ENCODE results near the gene CACNA1G.
A peak's percentile ranks its signal among the peaks of the same experiment; 100 is the strongest.

Gene CACNA1G

DNA sequence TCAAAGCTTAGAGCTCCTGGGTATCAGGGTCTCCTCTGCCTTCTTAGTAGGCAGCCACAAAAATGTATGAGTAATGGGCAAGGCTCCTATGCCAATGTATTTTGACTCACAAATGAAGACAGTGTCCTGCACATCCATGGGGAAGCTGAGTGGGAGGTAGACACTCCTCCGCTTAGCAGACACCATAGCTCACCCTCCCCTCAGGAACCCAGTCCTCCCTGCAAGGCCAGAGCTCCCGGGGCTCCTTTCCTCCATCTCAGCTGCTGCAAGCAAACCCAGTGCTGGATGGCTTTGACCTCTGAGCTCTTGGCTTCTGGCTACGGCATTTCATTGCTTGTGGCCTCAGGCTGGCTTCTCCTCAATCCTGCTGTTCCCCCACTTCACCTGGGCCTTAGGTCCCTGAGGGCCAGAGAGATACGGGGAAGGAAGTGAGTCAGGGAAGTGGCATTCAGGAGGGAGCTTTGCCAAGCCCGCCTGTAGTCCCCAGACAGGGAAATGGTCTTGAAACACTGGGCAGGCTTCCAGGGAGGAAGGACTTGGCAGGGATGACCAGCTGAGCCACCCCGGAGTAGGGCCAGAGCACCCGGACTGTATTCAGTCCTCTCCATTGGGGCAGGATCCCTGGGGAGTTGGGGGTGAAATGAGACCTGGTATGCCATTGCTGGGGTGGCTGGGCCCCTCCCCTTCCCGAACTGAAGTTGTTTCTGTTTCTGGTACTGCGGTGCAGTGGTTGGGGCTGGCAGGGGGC is 78.6 kb downstream of the CACNA1G start:
- peak; percentile 98 for DNase-seq (ENCODE audit: low read depth)
- TF ChIP-seq, protein P1, sequence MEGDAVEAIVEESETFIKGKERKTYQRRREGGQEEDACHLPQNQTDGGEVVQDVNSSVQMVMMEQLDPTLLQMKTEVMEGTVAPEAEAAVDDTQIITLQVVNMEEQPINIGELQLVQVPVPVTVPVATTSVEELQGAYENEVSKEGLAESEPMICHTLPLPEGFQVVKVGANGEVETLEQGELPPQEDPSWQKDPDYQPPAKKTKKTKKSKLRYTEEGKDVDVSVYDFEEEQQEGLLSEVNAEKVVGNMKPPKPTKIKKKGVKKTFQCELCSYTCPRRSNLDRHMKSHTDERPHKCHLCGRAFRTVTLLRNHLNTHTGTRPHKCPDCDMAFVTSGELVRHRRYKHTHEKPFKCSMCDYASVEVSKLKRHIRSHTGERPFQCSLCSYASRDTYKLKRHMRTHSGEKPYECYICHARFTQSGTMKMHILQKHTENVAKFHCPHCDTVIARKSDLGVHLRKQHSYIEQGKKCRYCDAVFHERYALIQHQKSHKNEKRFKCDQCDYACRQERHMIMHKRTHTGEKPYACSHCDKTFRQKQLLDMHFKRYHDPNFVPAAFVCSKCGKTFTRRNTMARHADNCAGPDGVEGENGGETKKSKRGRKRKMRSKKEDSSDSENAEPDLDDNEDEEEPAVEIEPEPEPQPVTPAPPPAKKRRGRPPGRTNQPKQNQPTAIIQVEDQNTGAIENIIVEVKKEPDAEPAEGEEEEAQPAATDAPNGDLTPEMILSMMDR (conservative IDR thresholded peaks at IDR 0.05; ENCODE audit: low read length), result no peak
- H3K4me3 ChIP-seq (ENCODE audit: low read length), result peak overlapping the region; percentile 26; the same call in 1 of the 2 replicates

DNA sequence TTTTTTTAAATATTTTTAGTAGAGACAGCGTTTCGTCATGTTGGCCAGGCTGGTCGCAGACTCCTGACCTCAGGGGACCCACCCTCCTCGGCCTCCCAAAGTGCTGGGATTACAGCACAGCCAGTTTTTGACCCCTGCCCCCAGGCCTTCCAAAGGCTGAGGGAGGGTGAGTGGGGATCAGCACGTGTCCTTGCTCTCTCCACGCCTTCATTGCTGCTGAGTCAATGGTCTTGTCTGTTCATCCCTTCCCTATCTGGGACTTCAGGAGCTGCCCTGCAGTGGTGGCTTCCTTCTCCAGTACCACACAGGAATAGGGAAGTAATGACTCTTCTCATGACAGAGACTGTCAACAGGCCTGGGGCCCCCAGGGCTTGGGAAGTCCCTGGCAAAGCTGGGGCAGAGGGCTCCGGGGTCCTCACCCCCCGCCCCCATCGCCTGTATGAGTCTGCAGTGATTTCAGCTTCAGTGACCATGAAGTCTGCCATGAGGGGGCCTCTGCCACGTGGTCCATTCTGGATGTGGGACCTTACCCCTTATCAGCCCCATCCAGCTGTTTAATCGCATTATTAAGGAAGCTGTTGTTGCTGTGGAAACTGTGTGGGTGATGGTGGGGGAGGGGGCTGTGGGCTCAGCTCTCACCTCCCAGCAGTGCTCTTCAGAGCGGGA is 80.3 kb downstream of the CACNA1G start:
- no peak for DNase-seq (ENCODE audit: low read depth)
- TF ChIP-seq, protein P1 (conservative IDR thresholded peaks at IDR 0.05; ENCODE audit: low read length), result no peak
- no peak overlapping the region for H3K4me3 ChIP-seq (ENCODE audit: low read length)

DNA sequence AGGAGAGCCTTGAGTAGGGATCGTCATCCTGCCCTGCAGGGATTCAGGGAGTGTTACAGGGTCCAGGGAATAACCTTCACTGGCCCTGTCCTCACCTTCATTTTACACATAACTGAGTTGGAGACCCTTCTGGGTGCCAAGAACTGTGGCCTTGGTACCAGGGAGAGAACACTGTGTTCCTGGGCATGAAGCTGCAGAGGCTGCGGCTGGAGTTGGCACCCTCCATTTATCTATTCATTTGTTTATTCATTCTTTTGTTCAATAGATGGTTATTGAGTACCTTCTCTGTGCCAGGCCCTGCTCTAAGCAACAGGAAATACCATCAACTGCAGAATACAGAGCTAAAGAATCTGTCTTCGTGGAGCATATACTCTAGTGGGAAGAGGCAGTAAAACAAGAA is 80.8 kb downstream of the CACNA1G start:
- H3K4me3 ChIP-seq (ENCODE audit: low read length), result no peak overlapping the region
- DNase-seq (ENCODE audit: low read depth), result no peak
- TF ChIP-seq, protein P1 (conservative IDR thresholded peaks at IDR 0.05; ENCODE audit: low read length), result no peak

DNA sequence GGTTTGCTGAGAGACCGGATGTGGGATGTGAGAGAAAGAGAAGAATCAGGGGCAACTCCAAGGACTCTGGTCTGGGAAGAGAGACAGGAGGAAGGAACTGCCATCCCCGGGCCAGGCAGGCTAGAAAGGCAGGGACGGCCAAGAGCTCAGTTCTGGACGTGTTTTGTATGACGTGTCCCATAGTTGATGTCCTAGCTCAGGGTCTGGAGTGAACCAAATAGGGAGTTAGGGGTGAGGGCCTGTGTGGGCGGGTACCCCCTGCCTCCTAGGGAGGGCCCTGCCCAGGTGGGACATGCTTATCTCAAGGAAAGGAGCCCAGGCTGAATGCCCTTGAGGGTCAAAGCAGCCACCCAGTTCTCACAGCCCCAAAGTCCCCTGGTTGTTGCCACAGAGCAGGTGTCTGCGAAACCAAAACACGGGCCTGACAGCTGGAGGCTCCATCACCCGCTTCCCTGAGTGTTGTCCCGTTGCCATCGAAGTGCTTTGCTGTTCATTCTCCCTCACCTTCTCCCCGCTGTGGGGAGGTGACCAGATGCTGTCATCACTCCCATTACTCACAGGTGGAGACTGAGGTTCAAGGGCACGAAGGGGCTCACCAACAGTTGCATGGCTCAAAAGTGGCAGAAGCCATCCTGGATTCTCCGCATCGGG is 81.7 kb downstream of the CACNA1G start:
- DNase-seq (ENCODE audit: low read depth), result no peak
- H3K4me3 ChIP-seq (ENCODE audit: low read length), result no peak overlapping the region
- TF ChIP-seq, protein P1 (conservative IDR thresholded peaks at IDR 0.05; ENCODE audit: low read length), result no peak

DNA sequence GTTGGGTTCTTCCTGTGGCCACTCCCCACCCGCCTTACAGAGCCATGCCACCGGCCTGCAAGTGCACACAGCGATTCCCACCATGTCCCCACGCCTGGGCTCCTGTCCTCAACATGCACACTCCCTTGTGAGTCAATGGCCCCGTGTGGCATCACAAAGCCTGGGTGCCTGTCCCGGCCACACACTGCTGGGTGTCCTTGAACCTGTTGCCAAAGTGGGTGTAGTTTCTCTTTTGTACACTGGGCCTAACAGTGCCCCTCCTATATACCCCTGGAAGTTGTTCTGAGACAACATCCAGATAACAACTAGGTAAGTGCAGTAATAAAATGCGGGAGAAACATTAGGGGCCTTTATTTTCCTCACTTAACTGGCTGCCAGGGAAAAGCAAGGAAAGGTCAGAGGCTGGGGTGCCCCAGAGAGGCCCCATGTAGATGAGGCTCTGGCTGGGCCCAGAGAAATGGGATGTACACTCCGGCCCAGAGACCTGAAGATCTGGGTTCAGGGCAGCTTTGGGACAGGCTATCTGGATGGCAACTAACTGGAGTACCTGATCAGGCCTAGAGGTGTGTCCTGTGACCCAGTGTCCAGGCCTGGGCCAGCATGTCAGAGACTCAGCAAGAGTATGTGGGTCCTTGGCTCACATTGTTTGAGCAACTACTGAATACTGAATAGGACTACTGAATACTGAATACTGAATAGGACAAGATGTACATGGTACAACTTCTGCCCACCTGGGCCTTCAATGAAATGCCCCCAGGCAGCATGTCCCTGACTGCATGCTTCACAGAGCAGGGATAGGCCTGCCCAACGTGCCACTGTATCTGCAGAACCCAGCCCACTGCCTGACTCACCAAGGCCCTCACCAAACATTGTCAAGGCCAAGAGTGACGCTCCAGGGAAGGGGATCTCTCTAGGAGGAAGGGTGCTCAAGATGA is 82.5 kb downstream of the CACNA1G start:
- TF ChIP-seq, protein P1 (conservative IDR thresholded peaks at IDR 0.05; ENCODE audit: low read length), result no peak
- no peak for DNase-seq (ENCODE audit: low read depth)
- H3K4me3 ChIP-seq (ENCODE audit: low read length), result no peak overlapping the region

DNA sequence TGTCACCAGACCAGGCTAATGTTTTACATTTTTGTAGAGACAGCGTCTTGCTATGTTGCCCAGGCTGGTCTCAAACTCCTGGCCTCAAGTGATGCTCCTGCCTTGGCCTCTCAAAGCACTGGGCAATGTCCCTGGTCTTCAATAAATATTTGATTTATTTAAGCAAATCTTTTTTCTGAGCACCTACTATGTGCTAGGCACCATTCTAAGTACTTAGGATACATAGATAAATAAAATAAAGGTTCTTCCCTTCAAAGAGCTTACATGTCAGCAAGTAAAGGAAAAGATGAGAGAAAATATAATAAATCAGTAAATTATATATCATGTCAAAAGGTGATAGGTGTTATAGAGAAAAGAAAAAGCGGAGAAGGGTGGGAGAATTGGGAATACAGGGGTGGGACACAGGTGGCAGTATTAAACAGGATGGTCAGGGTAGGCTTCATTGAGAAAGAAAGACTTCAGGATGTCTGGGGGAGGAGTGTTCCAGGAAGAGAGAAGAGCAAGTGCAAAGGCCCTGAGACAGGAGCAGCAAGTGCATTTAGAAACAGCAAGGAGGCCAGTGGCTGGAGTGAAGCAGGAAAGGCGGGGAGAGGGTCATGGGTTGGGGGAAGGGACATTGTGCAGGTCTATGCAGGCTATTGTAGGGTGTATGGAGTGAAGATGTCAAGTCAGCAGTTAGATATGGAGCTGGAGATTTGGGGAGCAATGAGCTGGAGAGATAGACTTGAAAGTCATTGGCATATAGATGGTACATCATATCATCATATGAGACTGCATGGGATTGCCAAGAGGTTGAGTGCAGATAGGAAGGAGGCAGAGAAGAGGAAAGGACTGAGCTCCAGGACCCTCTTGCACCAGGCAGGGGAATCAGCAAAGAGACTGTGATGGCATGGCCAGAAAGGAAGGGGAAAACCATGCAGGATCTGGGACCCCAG is 85.5 kb downstream of the CACNA1G start:
- no peak for DNase-seq (ENCODE audit: low read depth)
- no peak overlapping the region for H3K4me3 ChIP-seq (ENCODE audit: low read length)
- TF ChIP-seq, protein P1 (conservative IDR thresholded peaks at IDR 0.05; ENCODE audit: low read length), result no peak
